ENCODE measurements around the gene PREX1.
A peak's percentile ranks its signal among the peaks of the same experiment; 100 is the strongest.

PREX1 gene

GRCh38 chr20:48649104-48649626, 178.6 kb downstream of the PREX1 start:
- no peak for DNase-seq

- no peak for DNase-seq
These were observed 179.2 kb downstream of the PREX1 start for GRCh38 chr20:48648482-48649051.

GRCh38 chr20:48647858-48648257, 179.9 kb downstream of the PREX1 start:
- DNase-seq, result no peak

- DNase-seq, result no peak
These were observed 182.1 kb downstream of the PREX1 start for GRCh38 chr20:48645666-48646065.

- no peak for DNase-seq
These were observed 183.4 kb downstream of the PREX1 start for GRCh38 chr20:48644286-48644828.

GRCh38 chr20:48642105-48642880, 185.5 kb downstream of the PREX1 start:
- no peak for DNase-seq

GRCh38 chr20:48640871-48641270, 186.9 kb downstream of the PREX1 start:
- DNase-seq, result no peak

GRCh38 chr20:48639899-48640298, 187.9 kb downstream of the PREX1 start:
- no peak for DNase-seq

- no peak for DNase-seq
These were observed 189.3 kb downstream of the PREX1 start for GRCh38 chr20:48638546-48638945.

GRCh38 chr20:48637461-48637860, 190.3 kb downstream of the PREX1 start:
- DNase-seq, result no peak

- no peak for DNase-seq
These were observed 191.5 kb downstream of the PREX1 start for GRCh38 chr20:48636301-48636700.

GRCh38 chr20:48635791-48636267, 192.0 kb downstream of the PREX1 start:
- peak; percentile 48 to 51 for DNase-seq

- no peak for DNase-seq
These were observed 192.4 kb downstream of the PREX1 start for GRCh38 chr20:48635361-48635760.

GRCh38 chr20:48634641-48635040, 193.2 kb downstream of the PREX1 start:
- DNase-seq, result no peak

GRCh38 chr20:48633620-48634257, 194.1 kb downstream of the PREX1 start:
- DNase-seq, result no peak

GRCh38 chr20:48632825-48633619, 194.8 kb downstream of the PREX1 start:
- no peak for DNase-seq

- DNase-seq, result no peak
These were observed 195.6 kb downstream of the PREX1 start for GRCh38 chr20:48632017-48632824.

GRCh38 chr20:48631114-48632016, 196.4 kb downstream of the PREX1 start:
- DNase-seq, result no peak

- no peak for DNase-seq
These were observed 197.3 kb downstream of the PREX1 start for GRCh38 chr20:48630342-48631075.

- DNase-seq, result no peak
These were observed 197.9 kb downstream of the PREX1 start for GRCh38 chr20:48629960-48630315.

Measured in Kasumi-1 (cell line).